HG02763 (cell line): ENCODE data around the gene POLR1D.

ENCODE experiments used
- ATAC-seq: cut with Tn5 transposase; IDR thresholded peaks from one replicate; pipeline ENCODE4 v1.9.1; 2021; ENCODE audit warnings: mild to moderate bottlenecking, moderate library complexity; ENCODE audit not compliant: unreplicated experiment

POLR1D gene

GRCh38 chr13:27621366-27622101 is at the start of gene POLR1D:
POLR1D (plus strand) TSS chr13:27621892; CDS start chr13:27621984, 92 bp downstream.
- peak; percentile 58 for ATAC-seq

DNA sequence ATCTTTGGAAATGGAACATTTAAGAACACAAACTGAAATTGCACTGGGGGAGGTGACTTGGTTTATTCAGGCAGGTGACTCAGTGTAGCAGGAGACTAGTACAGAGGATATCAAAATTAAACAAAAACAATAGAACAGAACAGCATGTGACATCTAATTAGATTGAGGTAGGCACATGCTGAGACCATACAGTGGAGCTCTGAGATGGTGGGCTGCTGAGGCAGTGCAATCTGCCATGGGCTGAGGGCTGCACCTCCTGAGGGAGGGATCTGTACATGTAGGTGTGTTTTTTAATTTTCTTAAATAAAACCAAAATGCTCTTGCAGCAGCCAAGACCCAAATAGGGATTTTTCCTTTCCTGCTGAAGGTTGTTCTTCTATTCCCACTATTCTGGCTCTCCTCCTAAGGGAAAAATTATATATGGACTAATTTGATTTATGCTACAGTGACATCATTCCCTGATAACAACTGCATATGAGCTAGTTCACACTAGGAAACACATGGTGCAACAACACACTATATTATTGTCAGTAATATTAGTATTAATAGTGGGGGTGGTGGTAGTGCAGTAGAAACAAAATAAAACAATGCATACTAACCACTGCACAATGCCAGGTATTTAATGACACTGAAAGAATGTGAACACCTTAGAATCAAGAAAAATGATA is 49.3 kb upstream of the POLR1D start:
- ATAC-seq: no peak

DNA sequence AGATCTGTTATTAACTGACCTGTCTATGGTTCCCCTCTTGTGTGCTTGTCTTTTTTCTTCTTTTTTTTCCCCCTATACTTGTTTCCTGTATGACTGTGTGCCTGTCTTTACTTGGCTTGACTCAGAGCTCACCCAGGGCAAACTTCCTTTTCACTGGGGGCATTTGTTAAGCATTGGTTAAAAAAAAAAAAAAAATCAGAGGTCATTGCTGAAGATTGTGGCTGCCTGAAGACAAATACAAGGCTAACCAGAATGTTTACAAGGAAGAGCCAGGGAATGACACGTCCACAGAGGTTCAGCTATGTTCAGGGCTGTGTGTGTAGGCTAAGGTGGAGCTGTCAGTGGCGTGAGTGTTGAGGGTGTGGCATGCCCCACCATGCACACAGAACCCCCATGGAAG is 48.4 kb upstream of the POLR1D start:
- no peak for ATAC-seq

DNA sequence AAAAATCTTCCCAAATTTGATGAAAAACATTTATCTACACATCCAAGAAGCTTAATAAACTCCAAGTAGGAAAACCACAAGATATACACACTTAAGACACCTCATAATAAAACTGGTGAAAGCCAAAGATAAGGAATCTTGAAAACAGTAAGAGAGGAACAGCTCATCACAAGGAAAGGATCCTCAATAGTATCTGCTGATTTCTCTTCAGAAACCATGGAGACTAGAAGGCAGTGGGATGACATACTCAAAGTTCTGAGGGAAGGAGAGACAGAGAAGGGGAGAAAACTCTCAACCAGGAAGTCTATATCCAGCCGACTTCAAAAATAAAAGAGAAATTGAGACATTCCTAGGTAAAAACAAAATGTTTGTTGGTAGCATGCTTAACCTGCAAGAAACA is 47.0 kb upstream of the POLR1D start:
- ATAC-seq: no peak

GRCh38 chr13:27578121-27579030 is 43.3 kb upstream of the POLR1D start:
- ATAC-seq: no peak

- ATAC-seq: no peak
Measured at GRCh38 chr13:27583645-27584044, 38.0 kb upstream of the POLR1D start.

DNA sequence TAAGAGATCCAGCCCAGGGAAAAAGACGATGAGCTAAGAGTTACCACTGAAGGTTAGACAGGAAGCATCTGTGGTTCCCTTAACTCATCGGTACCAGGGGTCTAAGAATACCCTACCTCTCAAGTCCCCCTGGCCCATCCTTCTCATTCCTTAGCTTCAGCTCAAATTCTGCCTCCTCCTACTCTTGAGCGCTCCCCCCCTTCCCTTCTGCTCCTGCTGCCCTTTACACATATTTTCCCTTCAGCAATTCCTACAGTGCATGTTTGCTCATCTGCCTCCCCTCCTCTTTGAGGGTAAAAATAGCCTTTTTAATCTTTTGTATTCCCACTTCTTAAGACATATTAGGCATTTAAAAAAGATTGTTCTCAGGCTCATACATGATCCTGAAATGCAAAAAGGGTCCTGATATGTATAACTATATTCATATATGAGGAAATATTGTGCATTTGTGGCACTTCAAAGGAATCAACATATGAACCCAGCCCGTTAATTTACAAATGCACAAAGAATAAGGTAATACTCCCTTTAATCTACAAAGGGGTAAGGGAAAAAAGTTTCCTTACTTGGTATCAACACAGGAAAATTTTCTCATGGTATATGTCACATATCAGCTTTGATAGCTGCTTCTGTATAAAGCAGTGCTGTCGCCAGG is 34.5 kb upstream of the POLR1D start:
- ATAC-seq: no peak

DNA sequence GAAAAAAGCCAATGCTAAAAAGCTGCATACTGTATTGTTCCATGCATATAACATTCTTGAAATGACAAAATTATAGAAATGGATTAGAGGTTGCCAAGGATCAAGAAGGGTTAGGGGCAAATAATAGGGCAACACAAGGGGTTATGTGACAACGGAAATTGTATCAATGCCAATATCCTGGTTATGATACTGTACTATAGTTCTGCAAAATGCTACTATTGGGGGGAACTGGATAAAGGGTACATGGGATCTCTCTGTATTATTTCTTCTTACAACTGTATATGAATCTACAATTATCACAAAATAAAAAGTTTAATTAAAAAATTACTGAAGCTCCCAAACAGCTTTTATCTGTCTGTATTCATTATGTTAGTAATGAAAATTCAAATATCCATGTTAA is 33.3 kb upstream of the POLR1D start:
- no peak for ATAC-seq

DNA sequence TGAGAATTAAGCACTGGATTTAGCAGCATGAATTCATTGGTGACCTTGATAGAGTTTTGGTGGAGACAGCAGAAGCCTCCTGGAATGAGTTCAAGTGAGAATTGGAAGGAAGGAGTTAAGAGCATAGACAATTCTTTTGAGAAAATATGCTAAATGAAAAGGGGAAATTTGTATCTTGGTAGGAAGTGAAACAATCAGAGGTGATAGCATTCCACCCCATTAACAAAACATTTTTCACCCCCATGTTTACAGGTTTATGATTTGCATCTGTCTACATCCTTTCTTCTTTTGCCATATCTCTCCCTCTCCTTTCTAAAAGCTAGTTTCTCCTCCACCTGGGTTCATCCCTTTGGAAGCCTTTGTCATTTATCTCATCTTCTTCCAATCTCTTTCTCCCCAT is 28.8 kb upstream of the POLR1D start:
- no peak for ATAC-seq

- peak; percentile 53 for ATAC-seq
Measured at GRCh38 chr13:27593267-27593666, 28.4 kb upstream of the POLR1D start.

GRCh38 chr13:27595055-27595811 is 26.5 kb upstream of the POLR1D start:
- ATAC-seq: no peak

- no peak for ATAC-seq
Measured at GRCh38 chr13:27599096-27599495, 22.6 kb upstream of the POLR1D start.

GRCh38 chr13:27599845-27600553 is 21.7 kb upstream of the POLR1D start:
- ATAC-seq: no peak

- ATAC-seq: no peak
Measured at GRCh38 chr13:27600711-27601110, 21.0 kb upstream of the POLR1D start.

DNA sequence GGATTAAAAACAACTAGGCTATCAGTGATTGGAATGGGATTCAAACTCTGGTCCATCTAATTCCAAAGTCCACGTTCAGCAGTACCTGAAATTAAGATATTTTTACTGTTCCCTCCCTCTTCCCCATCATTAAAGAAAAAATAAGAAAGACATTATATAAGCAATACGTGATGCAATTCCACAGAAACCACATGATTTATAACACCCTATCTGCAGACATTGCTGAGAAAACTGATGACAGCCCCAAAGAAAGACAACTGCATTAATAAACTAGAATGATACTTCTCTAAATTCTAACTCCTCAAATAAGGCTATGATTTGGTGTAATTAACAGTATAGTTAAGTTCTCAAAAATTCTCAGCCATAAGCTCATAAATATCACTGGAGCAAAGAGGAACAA is 20.5 kb upstream of the POLR1D start:
- ATAC-seq: no peak

- ATAC-seq: no peak
Measured at GRCh38 chr13:27601803-27602202, 19.9 kb upstream of the POLR1D start.

DNA sequence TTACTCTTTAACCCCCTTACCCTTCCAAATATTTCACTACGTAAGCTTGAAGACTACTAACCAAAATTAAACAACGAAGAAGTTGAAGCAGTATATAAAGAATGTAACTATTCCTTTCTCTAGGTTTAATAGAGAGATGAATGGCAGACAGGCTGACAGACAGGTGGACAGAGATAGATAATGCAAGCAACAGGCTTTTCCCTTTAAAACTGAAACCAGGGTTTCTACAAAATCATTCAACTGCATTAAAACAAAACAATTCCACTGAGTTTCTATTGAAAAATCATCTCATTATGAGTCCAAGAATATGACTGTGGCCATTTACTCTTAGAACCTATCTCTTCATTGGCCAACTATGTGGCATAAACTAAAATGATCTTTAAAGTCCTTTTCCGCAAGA is 16.6 kb upstream of the POLR1D start:
- ATAC-seq: no peak

GRCh38 chr13:27605610-27606200 is 16.0 kb upstream of the POLR1D start:
- no peak for ATAC-seq

- no peak for ATAC-seq
Measured at GRCh38 chr13:27607125-27607524, 14.6 kb upstream of the POLR1D start.
